DMS79 treated with DMSO at 0.1 percent for 48 hours (cell line): ENCODE measurements around the gene TBPL1.
A peak's percentile ranks its signal among the peaks of the same experiment; 100 is the strongest.
"Not testable (repeated sequence)": the region's sequence is repeated elsewhere in the genome, so short reads cannot be mapped to it uniquely, and the experiment has no call there.

Experiments
- DNase-seq: peaks from one replicate; lab custom pipeline; 2025; lab: John Stamatoyannopoulos, UW

Gene TBPL1

GRCh38 chr6:133973109-133973971, 20.3 kb downstream of the TBPL1 start:
- DNase-seq: peak; percentile 62

- DNase-seq: no peak
Observed at GRCh38 chr6:133977983-133978895, 25.2 kb downstream of the TBPL1 start.

GRCh38 chr6:133978896-133979240, 25.8 kb downstream of the TBPL1 start:
- no peak for DNase-seq

- DNase-seq: not testable (repeated sequence)
Observed at GRCh38 chr6:133979269-133979963, 26.4 kb downstream of the TBPL1 start.

GRCh38 chr6:133980168-133980567, 27.1 kb downstream of the TBPL1 start:
- no peak for DNase-seq

- no peak for DNase-seq
Observed at GRCh38 chr6:133983099-133983939, 30.3 kb downstream of the TBPL1 start.

GRCh38 chr6:133985970-133986369, 32.9 kb downstream of the TBPL1 start:
- DNase-seq: no peak

GRCh38 chr6:133986942-133987341, 33.9 kb downstream of the TBPL1 start:
- DNase-seq: no peak

GRCh38 chr6:133989525-133989924, 36.5 kb downstream of the TBPL1 start:
- DNase-seq: no peak

GRCh38 chr6:133990321-133990720, 37.3 kb downstream of the TBPL1 start:
- no peak for DNase-seq

GRCh38 chr6:133991096-133991593, 38.1 kb downstream of the TBPL1 start:
- no peak for DNase-seq

- no peak for DNase-seq
Observed at GRCh38 chr6:133992992-133993680, 40.1 kb downstream of the TBPL1 start.

- DNase-seq: no peak
Observed at GRCh38 chr6:133995296-133995695, 42.3 kb downstream of the TBPL1 start.

GRCh38 chr6:133995758-133996157, 42.7 kb downstream of the TBPL1 start:
- DNase-seq: no peak

GRCh38 chr6:133997267-133997666, 44.2 kb downstream of the TBPL1 start:
- DNase-seq: no peak

GRCh38 chr6:133999305-133999704, 46.3 kb downstream of the TBPL1 start:
- DNase-seq: no peak

- DNase-seq: no peak
Observed at GRCh38 chr6:134000443-134000842, 47.4 kb downstream of the TBPL1 start.

GRCh38 chr6:134002821-134003220, 49.8 kb downstream of the TBPL1 start:
- DNase-seq: peak; percentile 46

GRCh38 chr6:134003542-134003951, 50.5 kb downstream of the TBPL1 start:
- DNase-seq: peak; percentile 51

GRCh38 chr6:134004714-134005113, 51.7 kb downstream of the TBPL1 start:
- no peak for DNase-seq

- DNase-seq: no peak
Observed at GRCh38 chr6:134005800-134006199, 52.8 kb downstream of the TBPL1 start.
